Epithelial cell of esophagus (primary cell): ENCODE results near the gene SEL1L3.
A peak's percentile ranks its signal among the peaks of the same experiment; 100 is the strongest.

Source experiments
- DNase-seq: peaks from one replicate; pipeline ENCODE4 v3.0.0; 2010; ENCODE audit warnings: low read depth
- H3K4me3 ChIP-seq: 2 replicates; pipeline ENCODE4 v1.5.1; 2011; ENCODE audit warnings: mild to moderate bottlenecking, low read length, control low read depth
- TF ChIP-seq, protein P1 (sequence below): IDR thresholded peaks from 2 replicates; pipeline ENCODE4 v1.5.1; 2011; ENCODE audit warnings: low read depth, mild to moderate bottlenecking, low read length, control low read depth, inconsistent platforms; ENCODE audit not compliant: insufficient read depth; ENCODE audit errors: missing control alignments

Gene SEL1L3

DNA sequence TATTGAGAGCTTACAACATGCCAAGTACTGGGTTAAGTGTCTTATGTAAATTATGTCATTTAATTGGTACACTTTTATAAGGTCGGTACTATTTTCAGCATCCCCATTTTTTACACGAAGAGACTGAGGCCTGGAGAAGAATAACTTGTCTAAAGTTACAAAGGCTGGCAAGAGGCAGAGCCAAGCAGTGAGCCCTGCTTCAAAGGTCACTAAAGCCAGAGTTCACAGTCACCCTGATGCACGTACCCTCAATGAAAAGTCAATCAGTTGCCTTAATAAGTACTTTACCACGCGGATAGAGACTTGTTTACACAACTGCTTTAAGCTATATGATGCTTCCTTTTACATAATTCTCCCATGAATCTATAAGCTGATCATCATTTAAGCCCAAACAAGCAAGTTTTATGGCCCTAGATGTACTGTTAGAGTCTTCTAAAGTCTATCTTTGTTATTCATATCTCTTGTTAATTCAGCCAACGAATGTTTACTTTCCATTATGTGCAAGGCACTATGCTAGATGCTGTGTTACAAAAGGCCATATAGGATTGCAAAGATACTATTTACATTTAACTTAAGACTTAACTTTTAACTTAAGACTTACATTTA lies 57.4 kb downstream of the SEL1L3 start:
- H3K4me3 ChIP-seq, result no peak overlapping the region
- DNase-seq, result no peak
- TF ChIP-seq, protein P1, sequence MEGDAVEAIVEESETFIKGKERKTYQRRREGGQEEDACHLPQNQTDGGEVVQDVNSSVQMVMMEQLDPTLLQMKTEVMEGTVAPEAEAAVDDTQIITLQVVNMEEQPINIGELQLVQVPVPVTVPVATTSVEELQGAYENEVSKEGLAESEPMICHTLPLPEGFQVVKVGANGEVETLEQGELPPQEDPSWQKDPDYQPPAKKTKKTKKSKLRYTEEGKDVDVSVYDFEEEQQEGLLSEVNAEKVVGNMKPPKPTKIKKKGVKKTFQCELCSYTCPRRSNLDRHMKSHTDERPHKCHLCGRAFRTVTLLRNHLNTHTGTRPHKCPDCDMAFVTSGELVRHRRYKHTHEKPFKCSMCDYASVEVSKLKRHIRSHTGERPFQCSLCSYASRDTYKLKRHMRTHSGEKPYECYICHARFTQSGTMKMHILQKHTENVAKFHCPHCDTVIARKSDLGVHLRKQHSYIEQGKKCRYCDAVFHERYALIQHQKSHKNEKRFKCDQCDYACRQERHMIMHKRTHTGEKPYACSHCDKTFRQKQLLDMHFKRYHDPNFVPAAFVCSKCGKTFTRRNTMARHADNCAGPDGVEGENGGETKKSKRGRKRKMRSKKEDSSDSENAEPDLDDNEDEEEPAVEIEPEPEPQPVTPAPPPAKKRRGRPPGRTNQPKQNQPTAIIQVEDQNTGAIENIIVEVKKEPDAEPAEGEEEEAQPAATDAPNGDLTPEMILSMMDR, result no peak

DNA sequence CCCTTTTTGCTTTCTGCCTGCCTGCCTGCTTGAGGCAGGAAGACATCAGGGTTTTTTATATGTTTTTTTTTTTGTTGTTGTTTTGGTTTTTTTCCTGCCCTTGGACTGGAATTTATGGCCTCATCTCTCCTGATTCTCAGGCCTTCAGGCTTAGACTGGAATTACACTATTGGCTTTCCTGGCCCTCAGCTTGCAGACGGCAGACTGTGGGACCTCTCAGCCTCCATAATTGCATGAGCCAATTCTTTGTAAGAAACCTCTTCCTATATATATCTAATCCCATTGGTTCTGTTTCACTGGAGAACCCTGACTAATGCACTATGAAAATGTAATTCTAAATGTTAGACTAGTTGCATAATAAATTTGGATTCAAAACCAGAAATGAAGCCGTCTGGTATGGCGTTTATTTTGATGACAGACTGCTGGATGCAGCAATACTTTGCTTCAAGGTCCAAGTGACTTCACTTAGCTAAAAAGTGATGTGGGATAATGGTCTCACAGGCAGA lies 59.0 kb downstream of the SEL1L3 start:
- TF ChIP-seq, protein P1, result no peak
- DNase-seq, result no peak
- no peak overlapping the region for H3K4me3 ChIP-seq

DNA sequence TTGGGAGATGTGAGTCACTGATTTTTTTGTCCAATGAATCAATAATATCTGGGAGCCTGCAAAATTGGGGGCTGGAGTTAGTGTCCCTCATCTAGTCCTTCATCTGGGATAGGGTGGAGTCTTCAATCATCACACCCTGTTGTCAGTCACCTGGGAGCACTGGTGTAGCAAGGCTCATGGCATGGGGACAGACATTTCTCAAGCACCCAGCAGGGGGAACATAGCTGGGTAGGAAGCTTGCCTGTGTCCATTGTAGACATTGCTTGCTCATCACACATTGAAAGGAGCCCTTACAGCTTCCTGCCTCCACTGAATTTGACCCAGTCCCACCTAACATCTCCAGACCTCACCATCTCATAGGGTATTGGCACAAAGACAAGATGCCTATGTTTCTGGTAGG lies 61.2 kb downstream of the SEL1L3 start:
- DNase-seq, result no peak
- TF ChIP-seq, protein P1, result no peak

DNA sequence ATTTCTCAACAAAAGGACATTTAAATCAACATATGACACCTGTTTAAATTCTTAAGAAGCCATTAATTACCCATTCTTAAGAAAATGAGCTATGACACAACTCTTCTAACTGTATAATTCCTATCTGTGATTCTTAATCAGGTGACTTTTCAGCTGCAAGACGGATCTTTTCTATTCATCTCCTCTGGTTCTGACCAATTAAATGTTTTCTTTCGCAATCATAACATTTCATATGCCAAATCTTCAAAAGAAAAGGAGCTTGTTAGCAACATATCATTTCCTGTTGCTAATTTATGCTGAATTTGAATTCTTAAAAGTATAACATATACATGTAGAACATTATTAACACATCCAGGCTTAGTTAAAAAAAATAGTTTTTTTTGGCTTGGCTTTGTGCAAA lies 62.5 kb downstream of the SEL1L3 start:
- TF ChIP-seq, protein P1, result no peak
- H3K4me3 ChIP-seq, result no peak overlapping the region
- DNase-seq, result no peak

More for the DNA sequence above, 61.2 kb downstream of the SEL1L3 start:
- no peak overlapping the region for H3K4me3 ChIP-seq

DNA sequence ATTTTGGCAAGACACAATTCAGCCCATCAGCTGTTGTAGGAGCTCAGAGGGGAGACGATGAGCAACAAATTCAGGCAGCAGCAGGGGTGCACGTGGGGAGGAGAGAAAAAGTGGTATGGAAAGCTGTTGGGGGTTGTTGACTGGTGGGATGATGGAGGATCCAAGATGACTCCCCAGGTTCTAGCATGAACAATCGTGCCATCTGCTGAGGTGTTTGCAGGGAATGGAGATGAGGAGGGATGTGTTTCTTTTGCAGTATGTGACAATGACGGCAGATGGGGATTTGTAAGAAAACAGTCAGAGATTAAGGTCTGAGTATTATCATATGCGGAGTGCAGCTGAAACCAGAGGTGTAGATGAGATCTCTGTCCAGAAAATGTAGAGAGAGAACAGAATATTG lies 63.3 kb downstream of the SEL1L3 start:
- DNase-seq, result no peak
- TF ChIP-seq, protein P1, result no peak
- H3K4me3 ChIP-seq, result no peak overlapping the region

DNA sequence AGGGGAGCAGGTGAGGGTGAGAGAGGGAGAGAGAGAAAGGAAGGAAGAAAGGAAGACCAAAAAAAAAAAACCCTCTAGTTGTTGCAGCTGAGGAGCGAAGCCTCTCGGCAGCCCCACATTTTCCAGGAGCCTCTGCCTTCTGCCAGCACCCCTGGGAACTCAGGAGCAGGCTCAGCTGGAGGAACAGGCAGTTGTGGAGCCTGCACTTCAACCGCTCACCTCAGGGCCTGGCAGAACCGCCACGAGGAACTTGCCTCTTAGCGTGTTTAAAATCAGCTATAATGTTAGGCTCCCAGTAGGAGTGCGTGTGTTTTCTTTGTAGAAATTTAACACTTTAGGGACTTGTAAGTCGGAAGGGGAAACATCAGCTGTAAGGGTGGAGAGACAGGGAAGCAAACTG lies 65.7 kb downstream of the SEL1L3 start:
- TF ChIP-seq, protein P1, result no peak
- DNase-seq, result no peak
- no peak overlapping the region for H3K4me3 ChIP-seq

DNA sequence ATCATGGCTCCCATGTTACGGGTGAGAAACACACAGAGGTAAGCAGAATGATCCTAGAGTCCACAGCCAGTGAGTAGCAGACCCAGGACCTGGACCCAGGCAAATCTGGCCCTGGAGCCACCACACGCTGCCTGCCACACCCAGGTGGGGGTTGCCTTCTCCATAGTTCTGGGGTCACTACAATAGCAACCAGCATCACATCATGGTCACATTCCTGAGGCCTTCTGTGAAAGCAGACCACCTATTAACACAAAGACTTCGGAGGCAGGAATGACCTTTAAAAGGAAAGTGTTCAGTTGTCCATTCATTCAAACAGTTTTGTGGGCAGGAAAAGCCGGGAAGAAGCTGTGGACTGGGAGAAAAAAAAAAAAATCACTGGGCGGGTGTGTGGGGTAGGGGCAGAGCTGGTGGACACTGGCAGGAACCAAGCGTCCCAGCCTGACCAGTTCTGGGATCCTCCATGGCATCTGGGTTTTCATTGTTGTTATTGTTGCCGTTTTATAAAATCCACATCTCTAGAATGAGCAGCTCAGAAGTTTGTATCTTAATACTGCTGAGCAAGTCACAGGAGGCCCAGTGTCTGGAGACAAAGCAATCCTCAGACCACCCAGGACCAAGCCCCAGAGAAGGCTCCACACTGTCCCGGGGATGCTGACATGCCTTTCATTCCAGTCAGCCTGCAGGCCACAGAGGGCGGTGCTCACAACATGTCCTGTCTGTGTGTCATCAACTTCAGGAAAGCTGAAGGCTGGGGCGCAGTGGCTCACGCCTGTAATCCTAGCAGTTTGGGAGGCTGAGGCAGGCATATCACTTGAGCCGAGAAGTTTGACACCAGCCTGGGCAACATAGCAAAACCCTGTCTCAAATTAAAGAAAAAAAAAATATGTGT lies 67.0 kb downstream of the SEL1L3 start:
- H3K4me3 ChIP-seq, result no peak overlapping the region
- TF ChIP-seq, protein P1, result peak; percentile 14
- DNase-seq, result peak; percentile 73
